Right renal cortex interstitium (tissue), 3 donors: ENCODE data around the gene EEPD1. TPM values are rescaled to one million over a fixed set of nuclear protein-coding genes. Genes with fewer than 3 reads are reported as not detected.

Experiments used
- DNase-seq, 3 donors: peaks; one replicate each; pipeline ENCODE4 v3.0.0-alpha.2; 2013; ENCODE audit warnings: low read depth in 3 of 3, low spot score in 2 of 3
- polyA plus RNA-seq, 3 donors: library from polyadenylated mRNA; unstranded; fragments of 120-200 nt; gene quantifications; one replicate each; pipeline ENCODE4 v1.2.1, GENCODE V29; 2013; ENCODE audit not compliant: insufficient read length in 3 of 3

Gene EEPD1
- polyA plus RNA-seq, 3 donors = 6.0 to 6.4 (median 6.1) TPM

GRCh38 chr7:36154255-36155212, 1.5 kb downstream of the EEPD1 start:
- DNase-seq = no peak

- DNase-seq = no peak
Observed at GRCh38 chr7:36155811-36156361, 2.8 kb downstream of the EEPD1 start.

GRCh38 chr7:36157527-36158320, 4.7 kb downstream of the EEPD1 start:
- DNase-seq = no peak

- no peak for DNase-seq
Observed at GRCh38 chr7:36158321-36158605, 5.2 kb downstream of the EEPD1 start.

- no peak for DNase-seq
Observed at GRCh38 chr7:36159618-36160017, 6.6 kb downstream of the EEPD1 start.

GRCh38 chr7:36160313-36160712, 7.3 kb downstream of the EEPD1 start:
- DNase-seq = no peak

GRCh38 chr7:36161996-36162395, 8.9 kb downstream of the EEPD1 start:
- DNase-seq = no peak

- no peak for DNase-seq
Observed at GRCh38 chr7:36165059-36165458, 12.0 kb downstream of the EEPD1 start.

GRCh38 chr7:36165802-36166201, 12.7 kb downstream of the EEPD1 start:
- DNase-seq = no peak

GRCh38 chr7:36167403-36168050, 14.5 kb downstream of the EEPD1 start:
- no peak for DNase-seq

GRCh38 chr7:36171503-36171902, 18.4 kb downstream of the EEPD1 start:
- DNase-seq = no peak

GRCh38 chr7:36175886-36176285, 22.8 kb downstream of the EEPD1 start:
- no peak for DNase-seq

- no peak for DNase-seq
Observed at GRCh38 chr7:36176697-36177096, 23.6 kb downstream of the EEPD1 start.

- no peak for DNase-seq
Observed at GRCh38 chr7:36180121-36180520, 27.1 kb downstream of the EEPD1 start.

GRCh38 chr7:36181668-36182067, 28.6 kb downstream of the EEPD1 start:
- no peak for DNase-seq

GRCh38 chr7:36182854-36183604, 30.0 kb downstream of the EEPD1 start:
- DNase-seq = no peak

- DNase-seq = no peak
Observed at GRCh38 chr7:36185092-36185491, 32.0 kb downstream of the EEPD1 start.

GRCh38 chr7:36185756-36186155, 32.7 kb downstream of the EEPD1 start:
- DNase-seq = no peak

GRCh38 chr7:36186359-36187121, 33.5 kb downstream of the EEPD1 start:
- DNase-seq = no peak

- DNase-seq = no peak
Observed at GRCh38 chr7:36188266-36188665, 35.2 kb downstream of the EEPD1 start.
